HG02852 (cell line): ENCODE data around the gene MTHFR.

ENCODE experiments used
- ATAC-seq: cut with Tn5 transposase; IDR thresholded peaks from one replicate; pipeline ENCODE4 v1.9.1; 2021; ENCODE audit warnings: mild to moderate bottlenecking, moderate library complexity; ENCODE audit not compliant: unreplicated experiment

The MTHFR gene

DNA sequence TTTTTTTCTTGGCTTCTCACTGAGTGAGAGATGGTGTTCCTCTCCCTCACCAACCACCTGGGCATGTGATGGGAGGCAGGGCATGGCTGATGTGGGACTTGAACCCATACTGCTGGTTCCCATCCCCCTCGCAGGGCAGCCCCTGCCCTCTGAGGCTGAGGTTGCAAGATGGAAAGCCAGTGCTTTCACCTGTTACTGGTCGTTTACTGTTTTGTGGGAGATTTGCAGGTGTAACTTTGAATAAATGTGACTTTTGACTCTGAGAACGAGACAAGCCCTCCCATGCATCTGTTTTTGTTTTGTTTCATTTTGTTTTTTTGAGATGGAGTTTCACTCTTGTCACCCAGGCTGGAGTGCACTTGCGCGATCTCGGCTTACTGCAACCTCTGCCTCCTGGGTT lies 22.2 kb downstream of the MTHFR start:
- ATAC-seq, result no peak

GRCh38 chr1:11782127-11782708 lies 23.5 kb downstream of the MTHFR start:
- ATAC-seq, result no peak

GRCh38 chr1:11781297-11781696 lies 24.5 kb downstream of the MTHFR start:
- no peak for ATAC-seq

GRCh38 chr1:11780380-11781147 lies 25.2 kb downstream of the MTHFR start:
- no peak for ATAC-seq

GRCh38 chr1:11779715-11780379 lies 25.9 kb downstream of the MTHFR start:
- no peak for ATAC-seq

GRCh38 chr1:11778844-11779623 lies 26.7 kb downstream of the MTHFR start:
- no peak for ATAC-seq

GRCh38 chr1:11778336-11778735 lies 27.4 kb downstream of the MTHFR start:
- no peak for ATAC-seq

DNA sequence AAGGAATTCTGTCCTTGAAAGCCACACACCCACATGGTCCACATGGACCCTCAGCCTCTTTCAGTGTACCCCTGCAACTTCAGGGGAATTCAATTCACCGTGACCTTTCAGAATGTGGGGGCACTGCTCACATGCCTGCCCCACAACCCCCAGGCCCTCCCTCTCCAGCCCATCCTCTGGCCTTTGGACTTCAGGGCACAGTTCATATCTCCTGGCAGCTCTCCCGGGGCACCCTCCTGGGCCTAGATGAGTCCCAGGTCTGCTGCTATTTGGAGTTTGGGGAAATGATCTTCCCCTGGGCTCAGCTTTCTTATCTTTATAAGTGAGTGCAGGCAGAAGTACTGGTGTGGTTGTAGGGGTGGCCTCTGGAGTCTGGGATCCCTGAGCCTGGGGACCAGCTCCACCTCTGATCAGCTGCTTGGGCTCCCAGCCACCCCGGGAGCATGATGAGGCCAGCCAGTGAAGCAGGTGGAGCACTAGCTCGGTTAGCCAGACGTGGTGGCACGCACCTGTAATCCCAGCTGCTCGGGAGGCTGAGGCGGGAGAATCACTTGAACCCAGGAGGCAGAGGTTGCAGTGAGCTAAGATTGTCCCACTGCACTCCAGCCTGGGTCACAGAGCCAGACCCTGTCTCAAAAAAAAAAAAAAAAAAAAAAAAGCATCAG lies 28.0 kb downstream of the MTHFR start:
- no peak for ATAC-seq

DNA sequence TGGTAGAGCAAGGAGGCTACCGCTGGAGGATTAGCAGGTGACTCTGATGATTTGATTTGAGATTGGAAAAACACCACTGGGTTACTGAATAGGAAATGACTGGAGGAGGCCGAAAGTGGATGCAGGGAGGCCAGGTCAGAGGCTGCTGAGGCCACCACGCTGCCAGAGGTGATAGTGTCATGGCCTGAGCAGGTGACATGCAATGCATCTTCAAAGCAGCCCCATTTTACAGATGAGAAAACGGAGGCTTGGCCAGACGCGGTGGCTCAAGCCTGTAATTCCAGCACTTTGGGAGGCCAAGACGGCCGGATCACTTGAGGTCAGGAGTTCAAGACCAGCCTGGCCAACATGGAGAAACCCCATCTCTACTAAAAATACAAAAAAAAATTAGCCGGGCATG lies 31.0 kb downstream of the MTHFR start:
- no peak for ATAC-seq

DNA sequence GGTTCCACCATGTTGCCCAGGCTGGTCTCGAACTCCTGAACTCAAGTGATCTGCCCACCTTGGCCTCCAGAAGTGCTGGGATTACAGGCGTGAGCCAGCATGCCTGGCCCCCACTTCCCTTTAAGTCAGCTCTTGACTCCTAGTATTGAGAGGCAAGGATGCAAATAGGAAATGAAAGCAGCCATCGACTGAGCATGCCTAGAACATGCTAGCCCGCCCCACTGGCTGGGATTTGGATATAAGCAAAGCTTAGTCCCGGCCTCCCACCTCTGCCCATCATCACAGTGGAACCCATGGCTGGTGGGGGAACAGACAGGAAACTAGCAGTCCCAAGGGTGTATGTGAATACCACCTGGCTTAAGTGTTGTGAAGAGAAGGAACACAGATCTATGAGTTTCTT lies 33.3 kb downstream of the MTHFR start:
- no peak for ATAC-seq

- no peak for ATAC-seq
Observed at GRCh38 chr1:11771481-11772043, 34.2 kb downstream of the MTHFR start.

GRCh38 chr1:11770011-11770410 lies 35.8 kb downstream of the MTHFR start:
- ATAC-seq, result no peak

- ATAC-seq, result no peak
Observed at GRCh38 chr1:11769274-11769673, 36.5 kb downstream of the MTHFR start.

- no peak for ATAC-seq
Observed at GRCh38 chr1:11768821-11769220, 36.9 kb downstream of the MTHFR start.

DNA sequence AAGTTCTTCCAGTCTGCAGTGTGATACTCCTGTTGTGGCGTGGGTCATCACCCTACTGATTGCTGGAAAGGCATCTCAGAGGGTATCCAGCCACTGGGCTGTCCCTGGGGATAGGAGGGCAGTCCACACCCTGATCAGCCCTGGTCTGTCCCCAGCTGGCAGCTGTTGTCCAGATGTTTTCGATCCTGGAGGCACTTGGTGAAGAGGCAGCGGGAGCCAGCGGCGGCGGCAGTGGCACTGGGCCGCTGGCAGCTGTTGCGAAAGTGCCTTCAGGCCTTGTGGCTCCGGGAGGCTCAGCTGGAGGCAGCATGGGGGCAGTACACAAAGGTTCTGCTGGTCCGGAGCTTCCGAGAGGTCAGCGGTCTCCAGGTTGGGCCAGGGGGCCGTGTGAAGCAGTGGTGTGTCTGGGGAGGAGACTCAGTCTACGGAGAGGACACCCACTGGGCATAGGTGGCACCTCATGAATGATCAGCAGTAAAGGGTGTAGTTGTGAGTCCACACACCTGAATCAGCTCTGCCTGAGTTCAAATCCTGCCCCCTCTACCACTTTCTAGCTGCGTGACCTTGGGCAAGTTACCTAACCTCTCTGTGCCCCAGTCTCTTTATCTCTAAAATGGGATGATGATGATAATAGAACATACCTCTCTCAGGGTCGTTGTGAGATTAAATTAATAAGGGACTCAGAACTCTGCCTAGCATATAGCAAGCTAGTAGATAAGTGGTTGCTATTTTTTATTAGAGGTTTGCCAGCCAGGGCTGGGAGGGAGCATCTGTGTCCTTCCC lies 37.7 kb downstream of the MTHFR start:
- no peak for ATAC-seq

GRCh38 chr1:11766429-11766776 lies 39.4 kb downstream of the MTHFR start:
- ATAC-seq, result no peak

GRCh38 chr1:11765661-11766428 lies 39.9 kb downstream of the MTHFR start:
- ATAC-seq, result no peak

DNA sequence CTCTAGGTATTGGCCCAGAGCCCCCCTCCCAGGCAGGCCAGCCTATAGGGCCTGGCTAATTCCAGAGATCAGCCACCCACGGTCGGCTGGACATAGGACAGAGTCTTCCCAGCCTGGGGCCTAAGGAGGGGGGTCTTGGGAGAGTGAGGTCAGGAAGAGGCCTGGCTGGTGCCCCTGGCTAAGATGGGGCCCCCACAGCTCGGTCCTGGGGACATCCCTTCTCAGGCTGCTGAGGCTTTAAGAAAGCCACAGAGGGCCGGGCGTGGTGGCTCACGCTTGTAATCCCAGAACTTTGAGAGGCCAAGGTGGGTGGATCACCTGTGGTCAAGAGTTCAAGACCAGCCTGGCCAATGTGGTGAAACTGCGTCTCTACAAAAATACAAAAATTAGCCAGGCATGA lies 41.2 kb downstream of the MTHFR start:
- ATAC-seq, result no peak

DNA sequence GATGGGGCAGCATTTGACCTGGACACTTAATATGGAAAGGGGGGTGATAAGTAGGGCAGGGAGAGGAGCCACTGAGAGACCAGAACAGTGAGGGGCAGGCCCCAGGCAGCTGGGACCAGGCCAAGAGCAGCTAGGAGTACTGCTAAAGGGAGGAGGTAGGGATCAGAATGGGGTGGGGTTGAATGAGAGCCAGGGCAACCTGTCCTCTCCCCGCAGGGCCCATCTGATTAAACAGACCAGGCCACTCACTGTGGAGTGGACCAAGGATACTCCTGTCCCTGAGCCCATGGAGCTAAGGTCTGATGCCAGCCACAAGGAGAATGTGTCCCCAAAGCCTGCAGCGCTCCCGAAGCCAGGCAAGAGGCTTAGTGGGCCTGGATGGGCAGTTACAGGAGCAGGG lies 41.6 kb downstream of the MTHFR start:
- ATAC-seq, result no peak
